SU-DHL-6 (cell line): ENCODE measurements around the gene MIPEP.

Experiments used
- CTCF ChIP-seq: fragments of 200-600 bp; sonication (generic); IDR thresholded peaks from one replicate; pipeline ENCODE4 v1.5.1; 2017; ENCODE audit warnings: antibody characterized with exemption, mild to moderate bottlenecking, low read length, moderate library complexity; ENCODE audit not compliant: insufficient read depth, poor library complexity, severe bottlenecking
- EZH2phosphoT487 ChIP-seq: fragments of 200-600 bp; sonication (generic), shearing (Covaris generic); conservative IDR thresholded peaks from 2 replicates; pipeline ENCODE4 v1.6.1; 2018; ENCODE audit warnings: mild to moderate bottlenecking, antibody characterized with exemption, low read length, moderate library complexity, mixed read lengths

DNA sequence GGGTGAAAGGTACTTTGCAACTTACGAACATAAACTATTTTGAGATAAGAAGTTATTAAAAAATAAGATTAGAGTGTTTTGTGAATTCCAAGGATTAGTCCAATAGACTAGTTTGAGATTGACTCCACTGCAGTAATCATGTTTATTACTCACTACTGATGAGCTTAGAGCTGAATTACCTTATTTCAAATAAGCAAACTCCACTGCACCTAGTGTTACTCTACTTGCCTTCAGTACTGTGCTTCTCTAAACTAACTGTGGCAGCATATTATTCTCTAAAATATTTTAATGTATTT is 111.7 kb downstream of the MIPEP start:
- TF ChIP-seq CTCF = no peak
- no peak for TF ChIP-seq EZH2phosphoT487
